K562 (cell line): ENCODE data around the gene IRF2. TPM values are rescaled to one million over a fixed set of nuclear protein-coding genes. Genes with fewer than 3 reads are reported as not detected.
A peak's percentile ranks its signal among the peaks of the same experiment; 100 is the strongest.

Experiments
- ATAC-seq: fragments of 200-7000 bp; cut with Tn5 transposase; 3 replicates; pipeline ENCODE4 v1.9.1; 2020; ENCODE audit warnings: moderate library complexity
- BruUV-seq: library from RNA; stranded (reverse); fragments of 400-500 nt; replicated peaks from 2 replicates; lab custom pipeline; 2021; lab: Mats Ljungman, UMichigan
- CTCF ChIA-PET: fragments of 300-600 bp; formaldehyde crosslinking; extraction: SDS; loops from one replicate; lab custom pipeline; 2021; ENCODE audit warnings: low intra/inter-chr PET ratio; lab: Yijun Ruan, JAX
- POLR2A ChIA-PET: fragments of 300-600, 350-650 bp; sonication (Branson Sonifier 250); formaldehyde crosslinking; extraction: SDS; loops from one replicate; lab custom pipeline; 2021; ENCODE audit warnings: antibody characterized with exemption, inconsistent platforms; lab: Yijun Ruan, JAX
- DNase-seq, 4 experiments: peaks; one replicate each; pipeline versions ENCODE4 v3.0.0 to v3.0.0-alpha.2; 2011 to 2018; ENCODE audit warnings: low spot score in 3 of 4, mixed read lengths in 3 of 4; ENCODE audit errors: extremely low read depth in 1 of 4
- FAIRE-seq: peaks from 2 replicates; lab custom pipeline; 2011; peaks lifted over from hg19 to GRCh38; lab: Jason Lieb, UNC
- H2AFZ ChIP-seq: 2 replicates; pipeline ENCODE4 v1.6.0; 2011; ENCODE audit warnings: low read depth, low read length, control low read depth, inconsistent platforms
- H3K27ac ChIP-seq: fragments of 200-600 bp; 3 replicates; pipeline ENCODE4 v1.8.0; 2011; ENCODE audit warnings: low read depth, mild to moderate bottlenecking, control low read depth, inconsistent platforms, low read length, moderate library complexity, mixed read lengths; ENCODE audit errors: extremely low read depth
- H3K27me3 ChIP-seq, 2 experiments: fragments of 300-600 bp in 1 of 2; 2 replicates in 1 of 2; 3 replicates in 1 of 2; pipeline versions ENCODE4 v1.6.0 to v1.8.0; 2011; ENCODE audit warnings: inconsistent platforms in 2 of 2, low read length in 2 of 2, mild to moderate bottlenecking in 1 of 2, mixed read lengths in 1 of 2, moderate library complexity in 1 of 2; ENCODE audit not compliant: control insufficient read depth in 2 of 2, insufficient read depth in 2 of 2
- H3K36me3 ChIP-seq: fragments of 300-600 bp; 3 replicates; pipeline ENCODE4 v1.8.0; 2011; ENCODE audit warnings: mild to moderate bottlenecking, low read length, inconsistent platforms; ENCODE audit not compliant: control insufficient read depth, insufficient read depth
- H3K4me1 ChIP-seq, 2 experiments: fragments of 200-600 bp in 1 of 2; replicated peaks in 1 of 2; 2 replicates in 1 of 2; 3 replicates in 1 of 2; pipeline versions ENCODE4 v1.5.1 to v1.8.0; 2011; ENCODE audit warnings: inconsistent platforms in 2 of 2, low read length in 2 of 2, mild to moderate bottlenecking in 1 of 2, mixed read lengths in 1 of 2, moderate library complexity in 1 of 2; ENCODE audit not compliant: control insufficient read depth in 2 of 2, insufficient read depth in 2 of 2
- H3K4me2 ChIP-seq: 2 replicates; pipeline ENCODE4 v1.6.1; 2011; ENCODE audit warnings: low read length, control low read depth, inconsistent platforms, mixed read lengths; ENCODE audit not compliant: insufficient read depth
- H3K4me3 ChIP-seq: fragments of 200-600 bp; sonication (generic), shearing (Covaris generic); 2 replicates; pipeline ENCODE4 v1.5.1; 2016; ENCODE audit warnings: control low read depth, inconsistent platforms
- H3K79me2 ChIP-seq: fragments of 200-600 bp; 3 replicates; pipeline ENCODE4 v1.8.0; 2011; ENCODE audit warnings: low read length, inconsistent platforms; ENCODE audit not compliant: control insufficient read depth, insufficient read depth
- H3K9ac ChIP-seq, 2 experiments: 2 replicates each; pipeline versions ENCODE4 v1.6.0 to v1.6.1; 2011; ENCODE audit warnings: low read depth in 2 of 2, low read length in 2 of 2, control low read depth in 1 of 2, inconsistent platforms in 1 of 2, mild to moderate bottlenecking in 1 of 2, mixed read lengths in 1 of 2; ENCODE audit not compliant: insufficient read depth in 1 of 2
- H3K9me1 ChIP-seq: one replicate; pipeline ENCODE4 v1.6.0; 2011; ENCODE audit warnings: inconsistent platforms, mild to moderate bottlenecking, low read length, moderate library complexity; ENCODE audit not compliant: control insufficient read depth, insufficient read depth
- H3K9me3 ChIP-seq: replicated peaks from 2 replicates; pipeline ENCODE4 v1.5.1; 2011; ENCODE audit warnings: low read depth, low read length, inconsistent platforms; ENCODE audit not compliant: control insufficient read depth, insufficient read depth
- H4K20me1 ChIP-seq: replicated peaks from 2 replicates; pipeline ENCODE4 v1.6.1; 2011; ENCODE audit warnings: low read length, inconsistent platforms, mixed read lengths; ENCODE audit not compliant: control insufficient read depth, insufficient read depth
- EHMT2 ChIP-seq: fragments of 450-650 bp; IDR thresholded peaks from 2 replicates; pipeline ENCODE4 v1.6.1; 2018; ENCODE audit warnings: antibody characterized with exemption
- ETV6 ChIP-seq, 3 experiments: fragments of 150-350 bp in 1 of 3; sonication (generic) in 1 of 3; formaldehyde crosslinking in 1 of 3; IDR thresholded peaks; 2 replicates each; pipeline versions ENCODE4 v1.6.1 to v1.8.0; 2014 to 2022; ENCODE audit warnings: borderline replicate concordance in 2 of 3, low read depth in 2 of 3, antibody characterized with exemption in 1 of 3, low read length in 1 of 3, mild to moderate bottlenecking in 1 of 3, missing genetic modification reagents in 1 of 3
- MCM7 ChIP-seq, 2 experiments: fragments of 450-650 bp; IDR thresholded peaks; 2 replicates each; pipeline ENCODE4 v1.6.1; 2016 to 2018
- NRF1 ChIP-seq, 2 experiments: fragments of 450-650 bp; IDR thresholded peaks in 1 of 2; conservative IDR thresholded peaks in 1 of 2; 2 replicates each; pipeline ENCODE4 v1.6.1; 2014; ENCODE audit warnings: mild to moderate bottlenecking in 2 of 2
- POLR2B ChIP-seq: fragments of 450-650 bp; IDR thresholded peaks from 2 replicates; pipeline ENCODE4 v1.6.1; 2018; ENCODE audit warnings: low read depth; ENCODE audit not compliant: partially characterized antibody
- PTBP1 ChIP-seq: fragments of 200-400 bp; formaldehyde crosslinking; IDR thresholded peaks from 2 replicates; pipeline ENCODE4 v1.6.1; 2017; ENCODE audit warnings: low read depth, low read length
- SMARCB1 ChIP-seq: IDR thresholded peaks from 2 replicates; pipeline ENCODE4 v1.6.1; 2011; ENCODE audit warnings: improper control_type of control experiment, low read depth; ENCODE audit not compliant: insufficient read length
- YY1 ChIP-seq, 3 experiments: IDR thresholded peaks; 2 replicates each; pipeline ENCODE4 v1.6.1; 2011; ENCODE audit warnings: low read length in 2 of 3, mild to moderate bottlenecking in 2 of 3, moderate library complexity in 2 of 3, borderline replicate concordance in 1 of 3, control low read depth in 1 of 3, low read depth in 1 of 3; ENCODE audit not compliant: insufficient read depth in 3 of 3, insufficient replicate concordance in 2 of 3, control insufficient read depth in 1 of 3, insufficient read length in 1 of 3; ENCODE audit errors: extremely low read depth in 1 of 3
- ZC3H4 ChIP-seq: sonication (generic); formaldehyde crosslinking; IDR thresholded peaks from 2 replicates; pipeline ENCODE4 v1.9.0; 2021; ENCODE audit warnings: missing genetic modification reagents, borderline replicate concordance
- ZNF354B ChIP-seq: fragments of 250-450 bp; sonication (Bioruptor Pico); IDR thresholded peaks from 2 replicates; pipeline ENCODE4 v1.4.0; 2020
- ZNF507 ChIP-seq: conservative IDR thresholded peaks from 2 replicates; pipeline ENCODE4 v1.6.1; 2017; ENCODE audit warnings: missing genetic modification characterization, missing compliant biosample characterization
- ZNF76 ChIP-seq: fragments of 250-450 bp; sonication (Bioruptor Pico); IDR thresholded peaks from 2 replicates; pipeline ENCODE4 v1.4.0; 2020; ENCODE audit warnings: mild to moderate bottlenecking, moderate library complexity, borderline replicate concordance
- WGBS: fragments of 100-300 bp; shearing (Covaris generic); methylation state at CpG from one replicate; pipeline ENCODE4 v1.1.6; 2016; ENCODE audit warnings: low coverage, mixed read lengths; ENCODE audit not compliant: insufficient coverage; ENCODE audit errors: missing lambda C conversion rate; 5-methylcytosine and 5-hydroxymethylcytosine counted together
- in situ Hi-C: fragments of 300-500 bp; cut with MboI; formaldehyde crosslinking; loops from 4 replicates; pipeline ENCODE4 v1.15.0; 2018; ENCODE audit warnings: inconsistent platforms, mixed read lengths
- intact Hi-C: fragments of 100-400 bp; cut with micrococcal nuclease; formaldehyde crosslinking; loops from 2 replicates; pipeline ENCODE4 v1.14.2; 2022
- polyA plus RNA-seq, 8 experiments: library from polyadenylated mRNA; depleted of rRNA in 4 of 8; stranded (reverse) in 5 of 8; unstranded in 3 of 8; fragments of >200 nt; fragmentation: Nextera tagmentation in 2 of 8; fragmentation: Illumina TruSeq in 1 of 8; extraction: Ambion mirVana in 2 of 8; extraction: Trizol in 1 of 8; gene quantifications; 2 replicates each; pipeline versions ENCODE4 v1.2.1 to v1.2.3, GENCODE V29; 2011 to 2014; ENCODE audit warnings: inconsistent platforms in 1 of 8, missing spikeins in 1 of 8
- total RNA-seq, 7 experiments: library from RNA; depleted of rRNA in 6 of 7; stranded (reverse); fragments of >200 nt in 6 of 7; fragmentation: Illumina TruSeq in 2 of 7; extraction: Trizol in 2 of 7; gene quantifications; 2 replicates each; pipeline versions ENCODE4 v1.2.1 to v1.2.3, GENCODE V29; 2011 to 2021; ENCODE audit warnings: low replicate concordance in 1 of 7
- TF ChIP-seq, protein P1 (sequence below): fragments of 250-450 bp; sonication (Bioruptor Pico); IDR thresholded peaks from 2 replicates; pipeline ENCODE4 v1.9.0; 2021; ENCODE audit warnings: mild to moderate bottlenecking

Gene IRF2
- total and polyA plus RNA-seq, 9 of the 15 experiments (the other 6 are each of a cell fraction or from before 2014, with no cell fraction given), result 7.1 to 17.1 (median 11.3) TPM

DNA sequence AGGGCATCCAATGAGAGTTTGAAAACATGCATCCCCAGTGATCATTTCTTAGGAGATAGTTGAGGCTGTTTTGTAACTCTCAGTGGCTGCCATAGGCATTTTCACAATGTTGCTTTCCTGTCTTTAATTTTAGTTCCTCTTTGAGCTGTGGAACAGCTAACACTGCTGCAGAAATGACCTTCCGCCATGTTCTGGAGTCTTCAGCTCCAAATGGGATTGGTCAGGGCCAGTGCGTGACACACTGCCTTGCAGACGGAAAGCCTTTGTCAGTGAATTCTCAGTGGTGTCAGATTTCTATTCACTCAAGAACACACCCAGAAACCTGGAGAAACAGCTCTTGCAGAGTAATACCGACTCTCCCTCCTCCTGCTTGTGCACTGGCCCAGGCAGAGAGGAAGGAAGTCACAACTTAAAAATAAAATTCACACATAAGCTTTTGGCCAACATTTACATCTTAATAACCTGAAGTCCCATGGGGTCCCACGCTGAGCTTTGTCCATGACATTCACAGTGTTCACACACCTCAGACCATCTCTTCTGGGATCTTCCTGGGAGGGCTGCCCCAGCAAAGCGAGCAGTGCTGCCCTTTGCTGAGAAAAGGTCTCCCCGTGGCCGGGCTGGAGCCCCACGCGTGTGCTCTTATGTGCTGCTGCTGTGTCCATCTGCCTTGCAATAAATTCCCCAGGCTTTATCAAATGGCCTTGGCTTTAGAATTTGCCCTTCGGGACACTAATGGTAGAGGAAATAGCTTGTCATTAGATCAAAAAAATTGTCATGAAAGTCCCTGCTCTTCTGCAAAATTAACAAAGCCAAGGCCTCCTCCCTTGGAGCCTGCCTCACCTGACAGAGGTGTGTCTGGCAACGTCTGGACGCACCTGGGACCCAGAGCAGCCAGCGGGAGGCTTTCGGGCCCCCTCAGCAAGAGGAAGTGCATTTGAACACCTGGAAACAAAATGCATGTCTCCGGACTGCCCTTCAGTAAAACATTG lies 126.8 kb downstream of the IRF2 start (continued):
- TF ChIP-seq YY1 (IDR thresholded peaks at IDR 0.05; ENCODE audit: borderline replicate concordance in 1 of 3, control insufficient read depth in 1 of 3, extremely low read depth in 1 of 3, insufficient read depth in 3 of 3, insufficient read length in 1 of 3, insufficient replicate concordance in 2 of 3, low read depth in 1 of 3, low read length in 2 of 3) (peak in 2 of 3 experiments; percentile 69 to 75), MCM7 (IDR thresholded peaks at IDR 0.05) (no peak), ZNF354B (CRISPR knock-in tag) (no peak), ZNF507 (tag) (no peak), EHMT2 (peak; percentile 68), POLR2B (peak; percentile 31), NRF1 (conservative IDR thresholded peaks at IDR 0.05 in 1 of 2, IDR thresholded peaks at IDR 0.05 in 1 of 2) (peak; percentile 18 to 53; a peak in 2 of 4 replicates)
- TF ChIP-seq, protein P1, sequence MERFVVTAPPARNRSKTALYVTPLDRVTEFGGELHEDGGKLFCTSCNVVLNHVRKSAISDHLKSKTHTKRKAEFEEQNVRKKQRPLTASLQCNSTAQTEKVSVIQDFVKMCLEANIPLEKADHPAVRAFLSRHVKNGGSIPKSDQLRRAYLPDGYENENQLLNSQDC (CRISPR knock-in tag), result no peak

DNA sequence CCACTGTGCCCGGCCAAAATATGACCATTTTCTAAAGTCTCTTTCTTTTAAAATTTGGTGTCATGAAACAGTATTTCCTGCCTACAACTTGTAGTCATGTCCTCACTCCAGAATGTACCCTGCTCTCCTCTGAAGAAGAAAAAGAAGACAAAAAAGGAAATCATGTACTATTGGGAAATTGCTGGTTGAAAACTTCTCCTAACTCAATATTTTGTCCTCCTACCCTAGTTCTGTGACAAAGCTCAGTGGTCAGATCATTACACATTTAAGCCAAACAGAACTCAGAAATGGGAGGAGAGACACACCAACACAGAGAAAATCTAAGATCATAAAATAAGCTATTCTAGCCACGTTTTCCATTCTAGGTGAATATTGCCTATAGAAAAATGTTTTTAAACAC lies 127.7 kb downstream of the IRF2 start:
- H3K9me3 ChIP-seq, result no peaks in the 10 kb centered on the region
- ChIA-PET POLR2A (interaction anchor here (0.8 kb wide), 1 partner anchor 75 kb away, joined by 3 read pairs; no protein-coding TSS in a partner anchor), CTCF (no interaction called here)
- peaks cover 30 to 34% of the 10 kb centered on the region in 2 experiments for H3K4me1 ChIP-seq
- H2AFZ ChIP-seq, result peak overlapping the region; percentile 92
- H3K27ac ChIP-seq, result peak overlapping the region; percentile 50; the same call in 1 of the 3 replicates
- peak overlapping the region; percentile 47; the same call in 1 of the 2 replicates for H3K4me2 ChIP-seq
- no peaks in the 10 kb centered on the region for H4K20me1 ChIP-seq
- FAIRE-seq (no peak), DNase-seq (no peak), ATAC-seq (no peak)
- TF ChIP-seq PTBP1 (no peak), ETV6 (IDR thresholded peaks at IDR 0.05; ENCODE audit: borderline replicate concordance in 1 of 2, low read depth in 2 of 2, low read length in 1 of 2) (no peak), ETV6 (CRISPR knock-in tag; IDR thresholded peaks at IDR 0.05; ENCODE audit: borderline replicate concordance) (no peak), EHMT2 (no peak), ZC3H4 (CRISPR knock-in tag) (no peak), SMARCB1 (no peak), ZNF76 (CRISPR knock-in tag) (0 out of 2 replicates have a peak, but pooled peaks have one; percentile 37)
- H3K79me2 ChIP-seq, result no peaks in the 10 kb centered on the region
- H3K9me1 ChIP-seq, result no peaks in the 10 kb centered on the region
- 46% methylated on average over 2 of the region's 2 CpGs for WGBS
- no peaks in the 10 kb centered on the region for H3K27me3 ChIP-seq
- H3K4me3 ChIP-seq, result no peak overlapping the region
- in situ Hi-C loops, result no loop called here
- intact Hi-C loops, result loop anchor here (5.0 kb wide), 1 partner anchor 79 kb away; no protein-coding TSS in a partner anchor
- BruUV-seq, result no TSS peak
- no peak overlapping the region for H3K9ac ChIP-seq
- H3K36me3 ChIP-seq, result no peaks in the 10 kb centered on the region
